ENCODE results near the gene IL22RA1.

Gene IL22RA1

GRCh38 chr1:24138476-24139221 is 4.3 kb downstream of the IL22RA1 start:
- no peak for DNase-seq (ENCODE audit: low read depth in 2 of 2)

GRCh38 chr1:24136956-24137539 is 5.9 kb downstream of the IL22RA1 start:
- no peak for DNase-seq (ENCODE audit: low read depth in 2 of 2)

- no peak for DNase-seq (ENCODE audit: low read depth in 2 of 2)
Observed at GRCh38 chr1:24134376-24134775, 8.6 kb downstream of the IL22RA1 start.

DNA sequence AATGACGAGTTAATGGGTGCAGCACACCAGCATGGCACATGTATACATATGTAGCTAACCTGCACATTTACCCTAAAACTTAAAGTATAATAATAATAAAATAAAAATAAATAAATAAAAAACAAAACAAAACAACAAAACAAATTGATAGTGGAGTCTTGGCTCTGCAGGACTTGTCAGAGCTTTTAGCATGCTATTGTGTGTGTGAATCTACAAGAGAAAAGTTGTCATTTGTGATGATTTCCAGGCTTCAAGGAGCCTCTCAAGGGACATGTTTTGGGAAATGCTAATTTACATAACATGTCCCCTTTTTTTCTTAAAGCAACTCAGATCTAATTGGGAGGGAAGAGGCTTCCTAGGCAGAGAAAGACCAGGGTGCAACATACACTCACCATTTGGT is 9.1 kb downstream of the IL22RA1 start:
- no peak for DNase-seq (ENCODE audit: low read depth in 2 of 2)

DNA sequence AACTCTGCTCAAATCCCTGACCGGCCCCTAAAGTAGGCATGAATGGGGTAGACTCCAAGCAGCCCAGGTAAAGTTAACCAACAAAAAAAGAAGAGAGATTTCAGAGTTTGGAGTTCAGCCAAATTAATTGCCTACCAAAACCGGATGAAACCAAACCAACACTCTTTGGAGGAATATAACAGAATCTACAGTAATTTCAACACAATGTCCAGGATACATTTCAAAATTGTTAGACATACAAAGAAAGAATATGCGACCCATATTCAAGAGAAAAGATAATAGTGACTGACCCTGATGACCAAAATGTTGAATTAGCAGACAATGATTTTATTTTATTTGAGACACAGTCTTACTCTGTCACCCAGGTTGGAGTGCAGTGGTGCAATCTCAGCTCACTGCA is 12.6 kb downstream of the IL22RA1 start:
- DNase-seq (ENCODE audit: low read depth in 2 of 2) = no peak

- no peak for DNase-seq (ENCODE audit: low read depth in 2 of 2)
Observed at GRCh38 chr1:24127801-24128363, 15.1 kb downstream of the IL22RA1 start.

DNA sequence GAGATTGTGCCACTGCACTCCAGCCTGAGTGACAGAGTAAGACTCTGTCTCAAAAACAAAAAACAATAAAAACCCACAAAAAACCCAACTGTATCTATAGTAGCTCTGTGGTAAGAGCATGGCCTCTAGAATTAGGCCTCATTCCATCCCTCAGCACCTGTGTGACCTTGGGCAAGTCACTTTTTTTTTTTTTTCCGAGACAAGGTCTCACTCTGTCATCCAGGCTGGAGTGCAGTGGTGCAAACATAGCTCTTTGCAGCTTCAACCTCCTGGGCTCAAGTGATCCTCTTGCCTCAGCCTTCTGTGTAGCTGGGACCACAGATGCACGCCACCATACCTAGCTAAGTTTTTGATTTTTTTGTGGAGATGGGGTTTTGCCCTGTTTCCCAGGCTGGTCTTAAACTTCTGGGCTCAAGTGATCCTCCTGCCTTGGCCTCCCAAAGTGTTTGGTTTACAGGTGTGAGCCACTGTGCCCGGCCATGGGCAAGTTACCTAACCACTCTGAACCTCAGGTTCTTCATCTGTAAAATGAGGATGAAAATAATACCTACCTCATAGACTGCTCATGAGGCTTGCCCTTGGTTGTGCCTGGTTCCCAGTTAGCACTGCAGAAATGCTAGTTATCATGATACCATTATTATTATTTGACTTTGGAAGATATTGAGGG is 15.7 kb downstream of the IL22RA1 start:
- no peak for DNase-seq (ENCODE audit: low read depth in 2 of 2)

GRCh38 chr1:24126672-24127023 is 16.3 kb downstream of the IL22RA1 start:
- DNase-seq (ENCODE audit: low read depth in 2 of 2) = no peak

DNA sequence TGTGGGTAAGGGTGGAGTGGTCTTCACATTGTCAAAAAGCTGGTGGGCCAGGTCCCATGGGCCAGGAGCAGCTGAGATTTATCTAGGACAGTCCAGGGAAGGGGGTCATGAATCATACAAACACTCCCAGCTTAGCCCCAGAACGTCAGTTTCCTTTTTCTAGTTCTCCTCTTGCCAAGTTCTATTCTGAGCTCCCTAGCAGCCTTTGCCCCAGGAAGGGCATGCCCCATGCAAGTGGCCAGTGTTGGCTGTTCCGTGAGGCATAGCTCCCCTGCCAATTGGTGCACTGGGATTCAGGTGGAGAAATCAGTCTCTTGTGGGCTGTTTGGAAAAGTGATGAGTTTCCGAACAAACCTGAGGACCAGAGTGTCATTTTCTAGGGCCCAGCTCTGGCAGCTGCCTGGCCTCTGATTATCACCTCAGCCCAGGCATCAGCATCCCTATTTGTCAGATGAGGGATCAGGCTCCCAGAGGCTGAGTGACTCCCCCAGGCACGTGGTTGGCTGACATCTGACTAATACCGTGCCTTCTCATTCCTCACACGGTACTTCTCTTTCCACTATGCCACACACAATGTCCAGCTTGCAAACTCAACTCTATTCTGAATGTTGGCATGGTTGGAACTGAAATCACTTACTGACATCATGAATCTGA is 16.8 kb downstream of the IL22RA1 start:
- DNase-seq (ENCODE audit: low read depth in 2 of 2) = no peak

GRCh38 chr1:24125456-24125855 is 17.5 kb downstream of the IL22RA1 start:
- DNase-seq (ENCODE audit: low read depth in 2 of 2) = no peak

DNA sequence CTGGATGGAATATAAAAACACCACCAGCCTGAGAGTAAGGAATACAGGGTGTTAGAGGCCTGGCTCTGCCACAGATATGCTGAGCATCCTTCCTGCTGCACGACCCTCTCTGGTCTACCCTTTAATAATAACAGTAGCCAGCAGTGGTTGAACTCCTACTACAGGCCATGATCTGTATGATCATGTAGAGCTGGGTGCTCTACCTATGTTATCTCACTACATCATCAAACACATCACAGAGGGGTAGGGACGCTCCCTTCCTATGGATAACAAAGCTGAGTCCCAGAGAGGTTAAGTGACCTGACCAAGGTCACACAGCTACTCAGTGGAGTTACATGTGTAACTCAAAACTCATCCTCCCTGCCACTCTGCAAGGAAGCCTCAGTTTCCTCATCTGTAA is 18.0 kb downstream of the IL22RA1 start:
- DNase-seq (ENCODE audit: low read depth in 2 of 2) = no peak

- no peak for DNase-seq (ENCODE audit: low read depth in 2 of 2)
Observed at GRCh38 chr1:24123611-24124010, 19.3 kb downstream of the IL22RA1 start.

GRCh38 chr1:24122776-24123175 is 20.2 kb downstream of the IL22RA1 start:
- DNase-seq (ENCODE audit: low read depth in 2 of 2) = no peak

GRCh38 chr1:24121406-24121805 is 21.5 kb downstream of the IL22RA1 start:
- DNase-seq (ENCODE audit: low read depth in 2 of 2) = no peak

DNA sequence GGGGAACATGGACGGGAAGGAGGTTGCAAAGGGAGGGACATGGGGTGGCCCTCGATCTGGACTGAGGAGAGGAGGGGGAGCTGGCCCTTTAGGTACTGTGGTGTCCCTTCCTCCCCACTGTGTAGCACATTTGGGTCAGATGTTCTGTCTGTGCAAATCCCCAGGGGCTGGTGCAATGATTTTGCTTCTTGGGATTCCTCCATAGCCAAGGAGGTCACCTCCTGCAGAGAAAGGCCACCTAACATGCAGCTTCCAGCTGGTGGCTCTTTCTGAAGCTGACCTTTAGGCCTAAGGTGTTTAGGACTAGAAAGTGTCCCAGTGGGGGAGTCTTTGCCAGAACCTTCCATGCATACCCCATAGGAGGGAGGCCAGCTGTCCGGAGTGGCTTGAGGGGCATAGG is 22.0 kb downstream of the IL22RA1 start:
- DNase-seq (ENCODE audit: low read depth in 2 of 2) = no peak

DNA sequence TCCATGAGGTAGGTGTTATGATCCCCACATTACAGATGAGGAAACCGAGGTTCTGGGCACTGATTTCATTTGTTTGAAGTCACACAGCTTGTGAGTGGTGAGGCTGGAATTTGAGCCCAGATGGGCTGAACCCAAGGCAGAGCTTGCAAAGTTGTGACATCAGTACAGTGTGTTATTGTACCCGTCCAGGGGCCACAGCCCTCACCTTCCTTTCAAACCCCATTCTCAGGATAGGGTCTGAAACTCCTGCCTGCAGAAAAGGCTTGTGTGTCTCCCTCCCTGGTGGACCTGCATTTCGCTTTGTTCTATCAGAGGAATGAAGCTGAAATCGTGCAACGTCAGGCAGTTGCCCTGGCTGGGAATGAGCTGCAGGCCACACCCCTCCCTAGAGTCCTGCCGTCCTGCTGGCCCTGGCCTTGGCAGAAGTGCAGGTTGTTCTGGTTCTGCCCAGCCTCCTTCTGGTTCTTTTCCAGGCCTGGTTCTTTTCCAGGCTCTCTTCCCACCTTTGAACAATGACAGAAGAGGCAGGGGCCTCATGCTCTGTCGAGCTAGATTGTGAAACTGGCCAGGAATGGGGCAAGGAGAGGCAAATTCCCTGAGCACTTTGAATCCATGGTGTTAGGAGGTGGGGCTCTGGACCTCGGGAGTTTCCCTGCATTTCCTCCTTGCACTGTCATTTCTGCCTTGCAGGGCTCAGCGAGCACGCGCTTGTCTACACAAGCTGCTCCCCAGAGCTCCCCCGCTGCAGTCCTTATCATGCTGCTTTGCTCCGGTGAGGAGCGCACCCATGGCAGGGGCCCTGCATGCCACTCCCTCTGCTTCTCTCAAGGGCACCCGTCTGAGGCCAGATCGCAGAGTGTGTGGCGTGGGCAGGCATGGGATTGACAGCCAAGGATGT is 22.8 kb downstream of the IL22RA1 start:
- no peak for DNase-seq (ENCODE audit: low read depth in 2 of 2)

DNA sequence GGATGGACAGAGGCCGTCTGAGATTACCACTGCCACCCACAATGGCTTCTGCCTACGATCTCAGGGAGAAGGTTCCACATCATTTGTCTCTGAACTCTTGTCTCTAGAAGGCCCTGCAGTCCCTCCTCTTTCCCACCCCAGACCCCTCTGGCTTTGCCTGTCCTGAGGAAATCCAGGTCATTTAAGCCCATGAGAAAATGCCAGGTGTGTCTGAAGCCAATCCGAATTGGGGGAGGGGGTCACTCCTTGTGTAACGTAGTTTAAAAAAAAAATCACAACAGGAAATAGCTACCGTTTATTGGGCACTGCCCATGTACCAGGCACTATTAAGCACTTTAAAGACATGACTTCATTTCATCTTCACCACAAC is 23.5 kb downstream of the IL22RA1 start:
- DNase-seq (ENCODE audit: low read depth in 2 of 2) = no peak

DNA sequence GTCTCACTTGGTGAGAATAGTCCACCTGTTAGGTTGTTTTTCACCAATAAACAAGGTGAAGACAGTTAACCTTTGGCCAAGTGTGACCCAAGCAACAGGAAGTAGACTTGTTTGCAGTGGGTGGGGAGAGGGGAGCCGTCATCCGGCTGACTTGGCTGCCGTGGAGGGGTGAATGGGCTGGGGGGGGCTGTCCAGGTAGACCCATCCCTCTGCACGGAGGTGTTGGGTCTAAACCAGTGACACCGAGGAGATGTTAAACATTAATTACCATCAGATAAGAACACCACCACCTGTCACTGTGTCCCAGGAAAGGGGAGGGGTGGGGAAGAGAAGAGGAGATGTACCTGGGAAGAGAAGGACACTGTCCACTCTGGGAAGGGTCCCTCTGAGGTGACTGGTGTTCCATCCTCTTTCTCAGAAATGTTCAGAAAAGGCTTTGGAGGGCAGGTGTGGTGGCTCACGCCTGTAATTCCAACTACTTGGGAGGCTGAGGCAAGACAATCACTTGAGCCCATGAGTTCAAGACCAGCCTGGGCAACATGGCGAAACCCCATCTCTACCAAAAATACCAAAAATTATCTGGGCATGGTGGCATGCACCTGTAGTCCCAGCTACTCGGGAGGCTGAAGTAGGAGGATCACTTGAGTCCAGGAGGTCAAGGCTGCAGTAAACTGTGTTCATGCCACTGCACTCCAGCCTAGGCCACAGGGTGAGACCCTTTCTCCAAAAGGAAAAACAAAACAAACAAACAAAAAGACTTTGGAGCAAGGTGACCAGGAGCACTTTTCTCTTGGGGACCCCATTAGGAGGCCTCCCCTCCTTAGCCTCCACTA is 24.3 kb downstream of the IL22RA1 start:
- DNase-seq (ENCODE audit: low read depth in 2 of 2) = no peak

GRCh38 chr1:24117722-24118409 is 25.1 kb downstream of the IL22RA1 start:
- DNase-seq (ENCODE audit: low read depth in 2 of 2) = no peak

DNA sequence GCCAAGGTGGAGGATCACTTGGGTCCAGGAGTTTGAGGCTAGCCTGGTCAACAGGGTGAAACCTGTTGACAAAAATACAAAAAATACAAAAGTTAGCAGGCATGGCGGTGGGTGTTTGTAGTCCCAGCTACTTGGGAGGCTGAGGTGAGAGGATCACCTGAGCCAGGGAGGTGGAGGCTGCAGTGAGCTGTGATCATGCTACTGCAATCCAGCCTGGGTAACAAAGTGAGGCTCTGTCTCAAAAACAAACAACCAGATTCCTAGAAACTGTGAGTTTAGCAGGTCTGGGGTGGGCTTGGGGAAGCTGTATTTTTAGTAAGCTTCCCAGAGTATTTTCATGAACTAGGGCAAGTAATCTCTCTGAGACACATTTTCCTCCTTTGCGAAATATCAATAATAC is 25.8 kb downstream of the IL22RA1 start:
- no peak for DNase-seq (ENCODE audit: low read depth in 2 of 2)

Data from stimulated activated CD4-positive, alpha-beta T cell treated with anti-CD3 and anti-CD28 coated beads, Interleukin-4, amount 100 ng/mL, for 48 hours (primary cell).